Ovary (tissue), 3 donors: Measurements from ENCODE around the gene CNNM2.

Experiments
- EP300 ChIP-seq: sonication (generic); formaldehyde crosslinking; IDR thresholded peaks from one replicate; pipeline ENCODE4 v1.6.1; 2017; ENCODE audit warnings: antibody characterized with exemption
- POLR2A ChIP-seq: fragments of 450-650 bp; IDR thresholded peaks from one replicate; pipeline ENCODE4 v1.6.1; 2017; ENCODE audit warnings: antibody characterized with exemption, mild to moderate bottlenecking, moderate library complexity
- TF ChIP-seq, protein P1 (sequence below), 3 donors: fragments of 450-650 bp in 2 of 3; fragments of 200-600 bp in 1 of 3; IDR thresholded peaks; one replicate each; pipeline versions ENCODE4 v1.5.1 to v1.8.0; 2016 to 2022; ENCODE audit warnings: antibody characterized with exemption in 3 of 3, mild to moderate bottlenecking in 1 of 3
- donor health status: DM: no; HTN: no; CAD: no.

DNA sequence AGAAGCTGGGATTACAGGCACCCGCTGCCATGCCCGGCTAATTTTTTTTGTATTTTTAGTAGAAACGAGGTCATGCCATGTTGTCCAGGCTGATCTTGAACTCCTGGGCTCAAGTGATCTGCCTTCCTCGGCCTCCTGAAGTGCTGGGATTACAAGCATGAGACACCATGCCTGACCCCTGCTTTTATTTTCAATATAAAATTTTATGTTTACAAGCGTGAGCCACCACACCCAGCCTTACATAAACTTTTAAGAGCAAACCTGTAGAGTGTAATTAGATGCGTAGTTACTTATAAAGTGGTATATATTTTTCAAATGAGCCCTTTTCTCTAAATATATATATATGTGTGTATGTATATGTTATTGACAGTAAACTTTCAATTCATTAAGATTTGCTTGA is 8.7 kb downstream of the CNNM2 start:
- TF ChIP-seq, protein P1, sequence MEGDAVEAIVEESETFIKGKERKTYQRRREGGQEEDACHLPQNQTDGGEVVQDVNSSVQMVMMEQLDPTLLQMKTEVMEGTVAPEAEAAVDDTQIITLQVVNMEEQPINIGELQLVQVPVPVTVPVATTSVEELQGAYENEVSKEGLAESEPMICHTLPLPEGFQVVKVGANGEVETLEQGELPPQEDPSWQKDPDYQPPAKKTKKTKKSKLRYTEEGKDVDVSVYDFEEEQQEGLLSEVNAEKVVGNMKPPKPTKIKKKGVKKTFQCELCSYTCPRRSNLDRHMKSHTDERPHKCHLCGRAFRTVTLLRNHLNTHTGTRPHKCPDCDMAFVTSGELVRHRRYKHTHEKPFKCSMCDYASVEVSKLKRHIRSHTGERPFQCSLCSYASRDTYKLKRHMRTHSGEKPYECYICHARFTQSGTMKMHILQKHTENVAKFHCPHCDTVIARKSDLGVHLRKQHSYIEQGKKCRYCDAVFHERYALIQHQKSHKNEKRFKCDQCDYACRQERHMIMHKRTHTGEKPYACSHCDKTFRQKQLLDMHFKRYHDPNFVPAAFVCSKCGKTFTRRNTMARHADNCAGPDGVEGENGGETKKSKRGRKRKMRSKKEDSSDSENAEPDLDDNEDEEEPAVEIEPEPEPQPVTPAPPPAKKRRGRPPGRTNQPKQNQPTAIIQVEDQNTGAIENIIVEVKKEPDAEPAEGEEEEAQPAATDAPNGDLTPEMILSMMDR (IDR thresholded peaks at IDR 0.05), result no peak
- no peak for TF ChIP-seq POLR2A
- no peak for TF ChIP-seq EP300
